Measurements from ENCODE around the gene SYCN. TPM values are rescaled to one million over a fixed set of nuclear protein-coding genes. Genes with fewer than 3 reads are reported as not detected.

The SYCN gene
- total and polyA plus RNA-seq, 2 of the 13 experiments (the other 11 are each of a cell fraction or from before 2014, with no cell fraction given): not detected

- Histone ChIP-seq H4K20me1 (ENCODE audit: insufficient read depth, low read length) (peaks cover 18% of the 10 kb centered on the region; the same call in 1 of the 2 replicates), H3K27me3 (ENCODE audit: control insufficient read depth in 1 of 2, insufficient read depth in 2 of 2, low read length in 2 of 2) (no peaks in the 10 kb centered on the region), H3K9ac (ENCODE audit: insufficient read depth, low read depth, low read length) (no peak overlapping the region), H3K27ac (ENCODE audit: extremely low read length, insufficient read depth, low read length) (no peak overlapping the region), H3K9me3 (ENCODE audit: low read length) (no peaks in the 10 kb centered on the region), H3K4me2 (ENCODE audit: low read depth, low read length) (no peak overlapping the region), H3K79me2 (ENCODE audit: insufficient read depth, low read length) (peaks cover 52% of the 10 kb centered on the region), H3K4me1 (ENCODE audit: insufficient read depth, low read length) (peaks cover 52% of the 10 kb centered on the region), H3K4me3 (replicated peaks in 1 of 3; ENCODE audit: insufficient read depth in 1 of 3, low read depth in 2 of 3, low read length in 3 of 3) (no peak overlapping the region), H2AFZ (ENCODE audit: low read length) (no peak overlapping the region), H3K36me3 (replicated peaks in 1 of 2; ENCODE audit: control insufficient read depth in 1 of 2, insufficient read depth in 2 of 2, low read length in 2 of 2) (peaks cover 1 to 9% of the 10 kb centered on the region in 2 experiments; a peak in 1 of 5 replicates)
- WGBS (ENCODE audit: low lambda C conversion rate): 83% methylated on average over 3 of the region's 11 CpGs
- no peak for TF ChIP-seq MAZ (IDR thresholded peaks at IDR 0.05; ENCODE audit: borderline replicate concordance, low read depth, low read length)
- no peak for TF ChIP-seq MAZ (CRISPR knock-in tag; IDR thresholded peaks at IDR 0.05; ENCODE audit: low read depth)
- peak; percentile 31 for TF ChIP-seq ZNF687 (CRISPR knock-in tag; IDR thresholded peaks at IDR 0.05)
- TF ChIP-seq ZNF12 (CRISPR knock-in tag; IDR thresholded peaks at IDR 0.05): no peak
- TF ChIP-seq, protein P1, sequence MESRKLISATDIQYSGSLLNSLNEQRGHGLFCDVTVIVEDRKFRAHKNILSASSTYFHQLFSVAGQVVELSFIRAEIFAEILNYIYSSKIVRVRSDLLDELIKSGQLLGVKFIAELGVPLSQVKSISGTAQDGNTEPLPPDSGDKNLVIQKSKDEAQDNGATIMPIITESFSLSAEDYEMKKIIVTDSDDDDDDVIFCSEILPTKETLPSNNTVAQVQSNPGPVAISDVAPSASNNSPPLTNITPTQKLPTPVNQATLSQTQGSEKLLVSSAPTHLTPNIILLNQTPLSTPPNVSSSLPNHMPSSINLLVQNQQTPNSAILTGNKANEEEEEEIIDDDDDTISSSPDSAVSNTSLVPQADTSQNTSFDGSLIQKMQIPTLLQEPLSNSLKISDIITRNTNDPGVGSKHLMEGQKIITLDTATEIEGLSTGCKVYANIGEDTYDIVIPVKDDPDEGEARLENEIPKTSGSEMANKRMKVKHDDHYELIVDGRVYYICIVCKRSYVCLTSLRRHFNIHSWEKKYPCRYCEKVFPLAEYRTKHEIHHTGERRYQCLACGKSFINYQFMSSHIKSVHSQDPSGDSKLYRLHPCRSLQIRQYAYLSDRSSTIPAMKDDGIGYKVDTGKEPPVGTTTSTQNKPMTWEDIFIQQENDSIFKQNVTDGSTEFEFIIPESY (CRISPR knock-in tag; IDR thresholded peaks at IDR 0.05): peak; percentile 20; the same call in 1 of the 2 replicates
- no peak for TF ChIP-seq ZFP41 (CRISPR knock-in tag; IDR thresholded peaks at IDR 0.05; ENCODE audit: borderline replicate concordance)
- no peak for TF ChIP-seq NR2F2 (IDR thresholded peaks at IDR 0.05; ENCODE audit: borderline replicate concordance, low read depth)
- TF ChIP-seq ZNF562 (CRISPR knock-in tag; IDR thresholded peaks at IDR 0.05; ENCODE audit: borderline replicate concordance): no peak
- TF ChIP-seq MZF1 (CRISPR knock-in tag; IDR thresholded peaks at IDR 0.05; ENCODE audit: borderline replicate concordance): no peak
- no peak for TF ChIP-seq BATF2 (CRISPR knock-in tag; IDR thresholded peaks at IDR 0.05)
- TF ChIP-seq TCF7L2 (IDR thresholded peaks at IDR 0.05; ENCODE audit: low read depth, low read length): no peak
- no peak for TF ChIP-seq GLMP (CRISPR knock-in tag; IDR thresholded peaks at IDR 0.05; ENCODE audit: borderline replicate concordance)
- POLR2A ChIA-PET: interaction anchor here (0.7 to 3.6 kb wide), 2 partner anchors 9 to 11 kb away, joined by 3 to 26 read pairs; no protein-coding TSS in a partner anchor
- DNase-seq (ENCODE audit: low spot score): no peak
- in situ Hi-C loops (cut with HindIII; ENCODE audit: extremely low pct_ligation_motif_present, low pct_unique_long_range_greater_than_20kb): no loop called here
- no TSS peak for BruUV-seq (replicated peaks)
- FAIRE-seq: no peak
- peak; percentile 56 for ATAC-seq
- intact Hi-C loops (cut with micrococcal nuclease; ENCODE audit: unreplicated experiment): loop anchor here (5.0 kb wide), 1 partner anchor 32 kb away; no protein-coding TSS in a partner anchor
- CTCF ChIA-PET (ENCODE audit: low intra/inter-chr PET ratio, low total read pairs): no interaction called here
These were observed 49.4 kb downstream of the SYCN start for GRCh38 chr19:39154629-39155100.
